GM12865 (cell line): ENCODE results near the gene LRRC4.

Experiments
- DNase-seq: peaks from one replicate; pipeline ENCODE4 v3.0.0; 2010; ENCODE audit warnings: low read depth
- H3K4me3 ChIP-seq: 2 replicates; pipeline ENCODE4 v1.5.1; 2011; ENCODE audit warnings: mild to moderate bottlenecking, low read depth, low read length, control low read depth
- CTCF ChIP-seq: IDR thresholded peaks from 2 replicates; pipeline ENCODE4 v1.5.1; 2011; ENCODE audit warnings: low read length, control low read depth, low read depth, inconsistent platforms; ENCODE audit not compliant: insufficient read depth; ENCODE audit errors: missing control alignments

Gene LRRC4

GRCh38 chr7:128075242-128076095, 44.2 kb upstream of the LRRC4 start:
- no peak for DNase-seq

DNA sequence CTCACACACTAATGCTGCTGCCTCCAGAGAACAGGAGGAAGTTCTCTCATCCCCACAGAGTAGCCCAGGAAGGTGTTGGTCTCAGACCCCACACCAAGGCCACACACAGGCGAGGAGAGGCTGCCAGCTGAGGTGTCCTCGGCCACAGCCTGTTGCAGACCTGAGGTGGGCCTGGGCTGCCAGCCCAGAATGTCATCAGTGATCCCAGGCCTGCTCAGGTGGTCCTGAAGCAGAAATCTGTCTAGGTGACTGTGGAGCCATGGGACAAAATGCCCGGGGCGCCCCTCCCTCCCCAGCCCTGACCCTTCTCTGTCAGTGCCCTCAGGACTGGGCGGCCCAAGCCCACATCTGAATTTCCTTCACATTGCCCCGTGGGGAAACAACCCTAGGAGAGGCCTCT, 43.5 kb upstream of the LRRC4 start:
- no peak for DNase-seq
- H3K4me3 ChIP-seq, result no peak overlapping the region
- TF ChIP-seq CTCF, result no peak

More at GRCh38 chr7:128075242-128076095, 44.2 kb upstream of the LRRC4 start:
- TF ChIP-seq CTCF, result no peak
- H3K4me3 ChIP-seq, result no peak overlapping the region

DNA sequence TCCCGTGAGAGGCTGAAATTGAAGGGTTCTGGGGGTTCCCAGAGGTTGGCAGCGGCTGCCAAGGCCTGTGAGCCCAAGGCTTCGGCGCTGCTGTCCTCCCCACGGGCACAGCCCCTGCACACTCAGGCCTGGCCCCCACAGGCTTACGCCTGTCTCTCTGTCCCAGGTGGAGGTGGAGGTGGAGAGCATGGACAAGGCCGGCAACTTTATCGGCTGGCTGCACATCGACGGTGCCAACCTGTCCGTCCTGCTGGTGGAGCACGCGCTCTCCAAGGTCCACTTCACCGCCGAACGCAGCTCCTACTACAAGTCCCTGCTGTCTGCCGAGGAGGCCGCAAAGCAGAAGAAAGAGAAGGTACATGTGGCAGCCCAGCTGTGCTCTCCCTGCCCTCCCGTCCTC, 43.1 kb upstream of the LRRC4 start:
- no peak overlapping the region for H3K4me3 ChIP-seq
- DNase-seq, result no peak
- no peak for TF ChIP-seq CTCF

DNA sequence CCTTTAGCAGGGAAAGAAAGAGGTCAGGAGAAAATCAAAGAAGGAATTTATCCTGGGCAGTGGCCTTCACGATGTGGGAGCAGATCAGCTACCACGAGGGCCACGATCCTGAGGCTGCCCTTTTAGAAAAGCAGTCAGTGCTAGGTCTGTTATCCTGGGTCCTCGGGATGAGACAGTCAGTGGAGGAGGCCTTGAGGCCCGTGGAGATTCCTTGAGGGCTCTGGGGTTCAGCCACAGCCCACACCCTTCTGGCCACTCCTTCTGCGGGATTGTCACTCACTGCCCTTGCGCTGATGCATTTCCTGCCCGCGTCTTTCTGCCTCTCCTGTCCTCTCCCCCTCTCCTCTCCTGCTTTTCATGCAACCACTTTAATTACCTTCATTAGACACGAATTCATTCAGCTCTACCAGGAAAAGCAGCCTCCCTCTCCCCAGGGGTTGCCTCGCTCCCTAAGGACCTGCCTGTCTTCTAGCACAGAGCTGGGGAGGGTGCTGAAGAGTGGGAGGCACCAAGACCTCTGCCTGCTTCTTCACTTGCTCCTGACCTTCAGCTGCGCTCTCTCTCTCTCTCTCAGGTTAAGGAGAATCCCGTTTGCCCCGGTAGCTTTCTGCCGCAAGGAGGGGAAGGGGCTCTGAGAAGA, 42.6 kb upstream of the LRRC4 start:
- no peak overlapping the region for H3K4me3 ChIP-seq
- no peak for TF ChIP-seq CTCF
- no peak for DNase-seq

GRCh38 chr7:128071801-128072200, 40.6 kb upstream of the LRRC4 start:
- no peak overlapping the region for H3K4me3 ChIP-seq
- no peak for TF ChIP-seq CTCF
- no peak for DNase-seq

DNA sequence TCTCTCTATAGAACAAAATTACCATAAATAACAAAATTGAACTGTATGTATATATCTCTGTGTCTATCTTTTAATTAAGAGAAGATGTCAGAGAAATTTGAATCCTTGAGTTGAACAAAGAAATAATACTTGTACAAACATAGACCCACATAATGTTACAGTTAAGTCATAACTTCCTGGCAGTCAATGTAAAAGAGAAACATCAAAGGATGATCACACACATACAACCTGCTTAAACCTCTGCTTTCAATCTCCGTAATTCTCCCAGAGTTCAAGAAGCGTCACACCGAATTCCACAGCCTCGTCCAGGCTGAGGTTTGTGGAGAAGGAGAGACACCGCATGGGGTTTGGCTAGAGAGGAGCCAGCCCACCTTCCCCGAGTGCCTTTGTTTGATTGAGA, 40.1 kb upstream of the LRRC4 start:
- DNase-seq, result no peak
- TF ChIP-seq CTCF, result no peak
- H3K4me3 ChIP-seq, result no peak overlapping the region
